A549 (cell line): ENCODE data around the gene CARMIL1.

Experiments used
- CTCF ChIP-seq: fragments of >200 bp; sonication (Bioruptor Twin); formaldehyde crosslinking; IDR thresholded peaks from 3 replicates; pipeline ENCODE4 v1.5.1; 2016
- FOSL2 ChIP-seq, 2 experiments: fragments of 450-650 bp in 1 of 2; fragments of >200 bp in 1 of 2; sonication (Bioruptor Twin) in 1 of 2; formaldehyde crosslinking; IDR thresholded peaks; 2 replicates each; pipeline versions ENCODE4 v1.5.0 to v1.6.1; 2016 to 2020; ENCODE audit warnings: mild to moderate bottlenecking in 1 of 2, moderate library complexity in 1 of 2
- HDAC2 ChIP-seq: fragments of 200-600 bp; sonication (generic); IDR thresholded peaks from 2 replicates; pipeline ENCODE4 v1.6.1; 2016
- JUN ChIP-seq, 2 experiments: fragments of >200 bp; sonication (Bioruptor Twin); formaldehyde crosslinking; IDR thresholded peaks; 2 replicates in 1 of 2; 3 replicates in 1 of 2; pipeline ENCODE4 v1.6.1; 2016 to 2017
- KDM1A ChIP-seq: fragments of 200-600 bp; sonication (generic); IDR thresholded peaks from 2 replicates; pipeline ENCODE4 v1.6.1; 2016; ENCODE audit warnings: low read depth, mild to moderate bottlenecking
- MAZ ChIP-seq: fragments of 150-350 bp; IDR thresholded peaks from 2 replicates; pipeline ENCODE4 v1.6.1; 2014; ENCODE audit warnings: antibody characterized with exemption, low read depth, low read length, borderline replicate concordance
- POLR2A ChIP-seq: IDR thresholded peaks from 2 replicates; pipeline ENCODE4 v1.6.1; 2012; ENCODE audit warnings: mild to moderate bottlenecking, low read length
- POLR2AphosphoS2 ChIP-seq: conservative IDR thresholded peaks from 2 replicates; pipeline ENCODE4 v1.6.1; 2012; ENCODE audit warnings: low read length, improper control_type of control experiment, inconsistent platforms
- RAD21 ChIP-seq, 2 experiments: fragments of >200 bp in 1 of 2; sonication (Bioruptor Twin) in 1 of 2; formaldehyde crosslinking in 1 of 2; IDR thresholded peaks in 1 of 2; conservative IDR thresholded peaks in 1 of 2; 2 replicates in 1 of 2; 3 replicates in 1 of 2; pipeline ENCODE4 v1.6.1; 2012 to 2018; ENCODE audit warnings: inconsistent platforms in 1 of 2
- RCOR1 ChIP-seq: fragments of 150-350 bp; IDR thresholded peaks from 2 replicates; pipeline ENCODE4 v1.6.1; 2014; ENCODE audit warnings: antibody characterized with exemption, low read length, low read depth
- REST ChIP-seq: fragments of 200-600 bp; sonication (generic); IDR thresholded peaks from 2 replicates; pipeline ENCODE4 v1.6.1; 2016; ENCODE audit warnings: antibody characterized with exemption, mild to moderate bottlenecking, moderate library complexity
- USF2 ChIP-seq: fragments of 450-650 bp; IDR thresholded peaks from 2 replicates; pipeline ENCODE4 v1.6.1; 2014; ENCODE audit warnings: antibody characterized with exemption
- ZFP36 ChIP-seq: fragments of 450-650 bp; IDR thresholded peaks from 2 replicates; pipeline ENCODE4 v1.6.1; 2014; ENCODE audit warnings: borderline replicate concordance; ENCODE audit not compliant: partially characterized antibody

- TF ChIP-seq CTCF (no peak), REST (no peak), USF2 (no peak), JUN (IDR thresholded peaks at IDR 0.05) (no peak), KDM1A (no peak), HDAC2 (no peak), MAZ (no peak), RAD21 (conservative IDR thresholded peaks at IDR 0.05 in 1 of 2, IDR thresholded peaks at IDR 0.05 in 1 of 2) (no peak), POLR2A (no peak), ZFP36 (no peak), POLR2AphosphoS2 (no peak), RCOR1 (no peak), FOSL2 (IDR thresholded peaks at IDR 0.05) (no peak), FOSL2 (CRISPR knock-in tag; IDR thresholded peaks at IDR 0.05) (no peak)
These were observed 376.5 kb downstream of the CARMIL1 start for GRCh38 chr6:25655723-25656122.
